Transverse colon (tissue), 4 donors: ENCODE data around the gene CATSPERE. TPM values are rescaled to one million over a fixed set of nuclear protein-coding genes. Genes with fewer than 3 reads are reported as not detected.

Source experiments
- DNase-seq: peaks from one replicate; pipeline ENCODE4 v3.0.0-alpha.2; 2019
- H3K27ac ChIP-seq, 4 donors: fragments of 200-600 bp; sonication (generic); 2 replicates each; pipeline ENCODE4 v1.5.1; 2016 to 2018; ENCODE audit warnings: inconsistent platforms in 4 of 4
- H3K27me3 ChIP-seq: fragments of 200-600 bp; sonication (generic); 2 replicates; pipeline ENCODE4 v1.5.1; 2017; ENCODE audit warnings: inconsistent platforms
- H3K36me3 ChIP-seq, 4 donors: fragments of 200-600 bp; sonication (generic); 2 replicates each; pipeline ENCODE4 v1.5.1; 2017 to 2019; ENCODE audit warnings: inconsistent platforms in 4 of 4
- H3K4me1 ChIP-seq, 4 donors: fragments of 200-600 bp; sonication (generic); 2 replicates each; pipeline ENCODE4 v1.5.1; 2017 to 2020; ENCODE audit warnings: inconsistent platforms in 4 of 4
- H3K4me3 ChIP-seq, 4 donors: fragments of 200-600 bp; sonication (generic); 1 replicate in 1 of 4; 2 replicates in 3 of 4; pipeline versions ENCODE4 v1.5.1 to v1.6.1; 2017 to 2019; ENCODE audit warnings: inconsistent platforms in 4 of 4
- H3K9me3 ChIP-seq, 2 donors: fragments of 200-600 bp; sonication (generic); 2 replicates each; pipeline ENCODE4 v1.5.1; 2017 to 2019; ENCODE audit warnings: inconsistent platforms in 2 of 2
- CTCF ChIP-seq, 5 experiments: fragments of 200-600 bp in 3 of 5; fragments of 450-650 bp in 2 of 5; sonication (generic) in 3 of 5; IDR thresholded peaks; 1 replicate in 2 of 5; 2 replicates in 3 of 5; pipeline ENCODE4 v1.5.1; 2016 to 2017; ENCODE audit warnings: antibody characterized with exemption in 5 of 5, inconsistent platforms in 3 of 5, mild to moderate bottlenecking in 2 of 5, moderate library complexity in 1 of 5
- EP300 ChIP-seq: sonication (generic); formaldehyde crosslinking; IDR thresholded peaks from one replicate; pipeline ENCODE4 v1.6.1; 2017; ENCODE audit warnings: antibody characterized with exemption, low read depth
- POLR2A ChIP-seq: fragments of 450-650 bp; IDR thresholded peaks from one replicate; pipeline ENCODE4 v1.6.1; 2016; ENCODE audit warnings: antibody characterized with exemption, mild to moderate bottlenecking, moderate library complexity
- POLR2AphosphoS5 ChIP-seq, 3 donors: sonication (generic); formaldehyde crosslinking; IDR thresholded peaks; one replicate each; pipeline ENCODE4 v1.6.1; 2016; ENCODE audit warnings: antibody characterized with exemption in 3 of 3
- WGBS, 2 donors: methylation state at CpG; one replicate each; pipeline ENCODE4 v1.1.5; 2018; ENCODE audit warnings: low coverage in 1 of 2; 5-methylcytosine and 5-hydroxymethylcytosine counted together
- in situ Hi-C, 4 donors: fragments of 200-750 bp; cut with MboI; loops; one replicate each; pipeline versions ENCODE4 v1.15.0 to v1.15.1; 2017; ENCODE audit warnings: low sequenced_read_pairs in 3 of 4, low pct_ligation_motif_present in 1 of 4, low pct_unique_long_range_greater_than_20kb in 1 of 4
- intact Hi-C: fragments of 100-400 bp; cut with DNase I; formaldehyde crosslinking; loops from one replicate; pipeline ENCODE4 v1.15.1; 2023; ENCODE audit warnings: low total_unique reads
- total RNA-seq, 4 donors: library from RNA; depleted of rRNA; stranded (reverse); fragments of >200 nt; gene quantifications; one replicate each; pipeline ENCODE4 v1.1.0, GENCODE V29; 2016

The CATSPERE gene
- total RNA-seq, 4 donors from 2014 or later, result 0.55 to 2.7 TPM; not detected in 2

GRCh38 chr1:244614879-244615278, 153.8 kb downstream of the CATSPERE start:
- H3K9me3 ChIP-seq, result no peaks in the 10 kb centered on the region
- 40 to 54% methylated on average over 3 of the region's 3 CpGs for WGBS, 2 donors
- no peaks in the 10 kb centered on the region for H3K27me3 ChIP-seq
- no peaks in the 10 kb centered on the region for H3K36me3 ChIP-seq
- no peaks in the 10 kb centered on the region for H3K4me1 ChIP-seq
- intact Hi-C loops, result no loop called here
- in situ Hi-C loops, result loop anchor here in 2 of 4 donors (25.0 kb wide), 1 partner anchor 422 kb away; no protein-coding TSS in a partner anchor
- no peak for DNase-seq
- H3K27ac ChIP-seq, result no peak overlapping the region
- no peak for TF ChIP-seq CTCF (IDR thresholded peaks at IDR 0.05)
- TF ChIP-seq POLR2AphosphoS5 (IDR thresholded peaks at IDR 0.05), result no peak
- TF ChIP-seq EP300, result no peak
- no peak for TF ChIP-seq POLR2A
- no peak overlapping the region for H3K4me3 ChIP-seq

- intact Hi-C loops, result no loop called here
- Histone ChIP-seq H3K27me3 (no peaks in the 10 kb centered on the region), H3K36me3 (no peaks in the 10 kb centered on the region), H3K4me1 (no peaks in the 10 kb centered on the region), H3K27ac (no peak overlapping the region), H3K4me3 (no peak overlapping the region), H3K9me3 (no peaks in the 10 kb centered on the region)
- TF ChIP-seq EP300 (no peak), POLR2A (no peak), CTCF (IDR thresholded peaks at IDR 0.05) (no peak), POLR2AphosphoS5 (IDR thresholded peaks at IDR 0.05) (no peak)
- in situ Hi-C loops, result loop anchor here in 2 of 4 donors (25.0 kb wide), 1 partner anchor 422 kb away; no protein-coding TSS in a partner anchor
- 64 to 85% methylated on average over 4 to 6 of the region's 6 CpGs for WGBS, 2 donors
- no peak for DNase-seq
These were observed 154.2 kb downstream of the CATSPERE start for GRCh38 chr1:244615301-244615700.

- no peak for DNase-seq
- H3K27me3 ChIP-seq, result no peaks in the 10 kb centered on the region
- no peaks in the 10 kb centered on the region for H3K9me3 ChIP-seq
- in situ Hi-C loops, result no loop called here
- intact Hi-C loops, result no loop called here
- H3K4me3 ChIP-seq, result no peak overlapping the region
- WGBS, 2 donors, result 82 to 83% methylated on average over 2 to 4 of the region's 4 CpGs
- no peaks in the 10 kb centered on the region for H3K36me3 ChIP-seq
- H3K27ac ChIP-seq, result no peak overlapping the region
- H3K4me1 ChIP-seq, result no peaks in the 10 kb centered on the region
- TF ChIP-seq POLR2AphosphoS5 (IDR thresholded peaks at IDR 0.05) (no peak), POLR2A (no peak), CTCF (IDR thresholded peaks at IDR 0.05) (no peak), EP300 (no peak)
These were observed 165.6 kb downstream of the CATSPERE start for GRCh38 chr1:244626709-244627108.

- Histone ChIP-seq H3K9me3 (no peaks in the 10 kb centered on the region), H3K4me1 (no peaks in the 10 kb centered on the region), H3K27ac (no peak overlapping the region), H3K36me3 (no peaks in the 10 kb centered on the region), H3K4me3 (no peak overlapping the region), H3K27me3 (no peaks in the 10 kb centered on the region)
- WGBS, 2 donors, result 73 to 83% methylated on average over 3 to 5 of the region's 5 CpGs
- TF ChIP-seq POLR2A, result no peak
- no peak for TF ChIP-seq CTCF (IDR thresholded peaks at IDR 0.05)
- TF ChIP-seq EP300, result no peak
- TF ChIP-seq POLR2AphosphoS5 (IDR thresholded peaks at IDR 0.05), result no peak
- DNase-seq, result no peak
- intact Hi-C loops (no loop called here), in situ Hi-C loops (no loop called here)
These were observed 167.7 kb downstream of the CATSPERE start for GRCh38 chr1:244628789-244629188.
